H9 (cell line): ENCODE measurements around the gene UPB1. TPM values are rescaled to one million over a fixed set of nuclear protein-coding genes. Genes with fewer than 3 reads are reported as not detected.

Experiments
- DNase-seq: peaks from one replicate; pipeline ENCODE4 v3.0.0-alpha.2; 2017
- H2AFZ ChIP-seq: one replicate; pipeline ENCODE4 v1.6.1; 2013; ENCODE audit warnings: mild to moderate bottlenecking, low read length, control low read depth, moderate library complexity
- H2AK5ac ChIP-seq: 2 replicates; pipeline ENCODE4 v1.6.1; 2013; ENCODE audit warnings: low read length, control low read depth, mixed read lengths; ENCODE audit not compliant: insufficient read length
- H2BK120ac ChIP-seq: one replicate; pipeline ENCODE4 v1.6.1; 2013; ENCODE audit warnings: low read depth, mild to moderate bottlenecking, low read length, control low read depth, inconsistent platforms; ENCODE audit not compliant: poor library complexity, severe bottlenecking
- H2BK12ac ChIP-seq: 2 replicates; pipeline ENCODE4 v1.6.1; 2013; ENCODE audit warnings: low read length, control low read depth, mixed read lengths, low read depth; ENCODE audit not compliant: insufficient read length
- H2BK15ac ChIP-seq: 2 replicates; pipeline ENCODE4 v1.6.1; 2013; ENCODE audit warnings: low read depth, low read length, control low read depth
- H2BK20ac ChIP-seq: one replicate; pipeline ENCODE4 v1.6.1; 2013; ENCODE audit warnings: low read depth, mild to moderate bottlenecking, low read length, control low read depth, inconsistent platforms; ENCODE audit not compliant: poor library complexity, severe bottlenecking
- H2BK5ac ChIP-seq: 2 replicates; pipeline ENCODE4 v1.6.1; 2013; ENCODE audit warnings: low read length, control low read depth, mixed read lengths; ENCODE audit not compliant: insufficient read length
- H3K14ac ChIP-seq: 2 replicates; pipeline ENCODE4 v1.6.1; 2013; ENCODE audit warnings: low read length, control low read depth; ENCODE audit not compliant: insufficient read depth
- H3K18ac ChIP-seq: 2 replicates; pipeline ENCODE4 v1.6.1; 2013; ENCODE audit warnings: low read depth, mild to moderate bottlenecking, mixed read lengths, low read length, control low read depth; ENCODE audit not compliant: insufficient read length
- H3K23ac ChIP-seq: 2 replicates; pipeline ENCODE4 v1.6.1; 2013; ENCODE audit warnings: low read length, control low read depth, mixed read lengths, low read depth; ENCODE audit not compliant: insufficient read length
- H3K23me2 ChIP-seq: 2 replicates; pipeline ENCODE4 v1.6.1; 2013; ENCODE audit warnings: low read depth, mild to moderate bottlenecking, mixed read lengths, low read length, control low read depth; ENCODE audit not compliant: insufficient read length, poor library complexity, severe bottlenecking
- H3K27ac ChIP-seq: 2 replicates; pipeline ENCODE4 v1.5.1; 2013; ENCODE audit warnings: low read length, control low read depth, mixed read lengths, low read depth; ENCODE audit not compliant: insufficient read length
- H3K27me3 ChIP-seq: 2 replicates; pipeline ENCODE4 v1.6.1; 2013; ENCODE audit warnings: low read length, control low read depth, inconsistent platforms; ENCODE audit not compliant: insufficient read depth
- H3K4ac ChIP-seq: 2 replicates; pipeline ENCODE4 v1.6.1; 2013; ENCODE audit warnings: low read depth, mild to moderate bottlenecking, control low read depth, inconsistent platforms, low read length, moderate library complexity
- H3K4me1 ChIP-seq: 2 replicates; pipeline ENCODE4 v1.6.1; 2013; ENCODE audit warnings: low read length, control low read depth, inconsistent platforms; ENCODE audit not compliant: insufficient read depth
- H3K4me2 ChIP-seq: 2 replicates; pipeline ENCODE4 v1.6.1; 2013; ENCODE audit warnings: low read length, control low read depth, mixed read lengths; ENCODE audit not compliant: insufficient read length, insufficient read depth
- H3K56ac ChIP-seq: 2 replicates; pipeline ENCODE4 v1.6.1; 2013; ENCODE audit warnings: low read depth, mild to moderate bottlenecking, mixed read lengths, low read length, control low read depth; ENCODE audit not compliant: insufficient read length
- H3K79me1 ChIP-seq: 2 replicates; pipeline ENCODE4 v1.6.1; 2013; ENCODE audit warnings: low read depth, mild to moderate bottlenecking, moderate library complexity, low read length, control low read depth, inconsistent platforms; ENCODE audit not compliant: insufficient read depth, poor library complexity, severe bottlenecking
- H3K79me2 ChIP-seq: 2 replicates; pipeline ENCODE4 v1.6.1; 2013; ENCODE audit warnings: low read length, control low read depth, inconsistent platforms; ENCODE audit not compliant: insufficient read depth
- H3K9ac ChIP-seq: 2 replicates; pipeline ENCODE4 v1.6.1; 2013; ENCODE audit warnings: low read length, control low read depth, mixed read lengths; ENCODE audit not compliant: insufficient read length; ENCODE audit errors: extremely low read depth
- H3K9me3 ChIP-seq: one replicate; pipeline ENCODE4 v1.6.1; 2013; ENCODE audit warnings: low read depth, low read length, inconsistent platforms; ENCODE audit not compliant: control insufficient read depth
- H3T11ph ChIP-seq: one replicate; pipeline ENCODE4 v1.6.1; 2013; ENCODE audit warnings: mild to moderate bottlenecking, low read length, control low read depth, inconsistent platforms
- H4K20me1 ChIP-seq: one replicate; pipeline ENCODE4 v1.6.1; 2013; ENCODE audit not compliant: control insufficient read depth, insufficient read length, insufficient read depth
- H4K5ac ChIP-seq: 2 replicates; pipeline ENCODE4 v1.6.1; 2013; ENCODE audit warnings: low read depth, mild to moderate bottlenecking, mixed read lengths, low read length, control low read depth; ENCODE audit not compliant: insufficient read length
- H4K8ac ChIP-seq: replicated peaks from 2 replicates; pipeline ENCODE4 v1.6.1; 2013; ENCODE audit warnings: low read length, control low read depth, mixed read lengths, low read depth; ENCODE audit not compliant: insufficient read length
- H4K91ac ChIP-seq: 2 replicates; pipeline ENCODE4 v1.6.1; 2013; ENCODE audit warnings: low read depth, mild to moderate bottlenecking, moderate library complexity, mixed read lengths, low read length, control low read depth; ENCODE audit not compliant: insufficient read length
- H3K27ac Mint-ChIP-seq, 3 experiments: 2 replicates in 2 of 3; 3 replicates in 1 of 3; pipeline ENCODE4 v1.8.0; 2020 to 2021; ENCODE audit warnings: mixed read lengths in 3 of 3, mild to moderate bottlenecking in 1 of 3, moderate library complexity in 1 of 3
- H3K27me3 Mint-ChIP-seq: 2 replicates; pipeline ENCODE4 v1.8.0; 2021; ENCODE audit warnings: low read depth, mild to moderate bottlenecking, moderate library complexity, mixed read lengths
- H3K36me3 Mint-ChIP-seq, 3 experiments: 2 replicates in 2 of 3; 3 replicates in 1 of 3; pipeline ENCODE4 v1.8.0; 2020 to 2021; ENCODE audit warnings: low read depth in 3 of 3, mixed read lengths in 3 of 3; ENCODE audit not compliant: insufficient read depth in 1 of 3
- H3K4me1 Mint-ChIP-seq, 2 experiments: 2 replicates each; pipeline ENCODE4 v1.8.0; 2020; ENCODE audit warnings: mixed read lengths in 2 of 2
- H3K4me3 Mint-ChIP-seq, 2 experiments: 2 replicates in 1 of 2; 3 replicates in 1 of 2; pipeline ENCODE4 v1.8.0; 2020 to 2021; ENCODE audit warnings: mild to moderate bottlenecking in 2 of 2, mixed read lengths in 2 of 2, moderate library complexity in 1 of 2
- H3K9me3 Mint-ChIP-seq, 2 experiments: 2 replicates in 1 of 2; 3 replicates in 1 of 2; pipeline ENCODE4 v1.8.0; 2020; ENCODE audit warnings: mild to moderate bottlenecking in 2 of 2, mixed read lengths in 2 of 2, moderate library complexity in 1 of 2
- WGBS: extraction: QIAGEN DNeasy Blood & Tissue Kit; methylation state at CpG from one replicate; pipeline ENCODE4 v1.1.7; 2013; ENCODE audit warnings: missing lambda C conversion rate, low lambda C conversion rate, mixed read lengths; ENCODE audit not compliant: insufficient read length; ENCODE audit errors: extremely low coverage; 5-methylcytosine and 5-hydroxymethylcytosine counted together
- total RNA-seq: library from RNA; stranded (reverse); gene quantifications from 2 replicates; pipeline ENCODE4 v1.2.1, GENCODE V29; 2021
- TF ChIP-seq, protein P1 (sequence below): fragments of 200-600 bp; sonication (generic); conservative IDR thresholded peaks from 3 replicates; pipeline ENCODE4 v1.8.0; 2021; ENCODE audit warnings: antibody characterized with exemption, mild to moderate bottlenecking

The UPB1 gene
- total RNA-seq, 1 experiment from 2014 or later, result not detected

DNA sequence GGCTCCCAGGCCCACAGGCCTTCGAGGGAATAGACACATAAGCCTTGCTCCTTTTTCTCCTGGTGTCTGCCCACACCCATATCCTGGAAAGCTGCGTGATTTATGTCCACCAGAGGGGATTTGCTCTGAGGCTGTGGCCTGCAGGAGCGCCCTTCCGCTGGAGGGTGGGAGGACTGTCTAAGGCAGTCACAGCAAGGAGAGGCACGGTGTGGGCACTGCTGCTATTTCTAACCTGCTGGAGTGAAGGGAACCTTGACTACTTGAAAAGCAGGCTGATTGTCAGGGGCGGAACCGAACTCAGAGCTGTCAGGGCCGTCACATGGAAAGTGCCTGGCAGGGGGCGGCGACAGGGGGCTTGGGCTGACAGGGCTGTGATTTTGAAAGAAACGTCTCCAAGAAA lies 3.7 kb downstream of the UPB1 start:
- H3K79me1 ChIP-seq, result no peaks in the 10 kb centered on the region
- H3K4me1 Mint-ChIP-seq, result peaks cover 19 to 28% of the 10 kb centered on the region in 2 experiments
- H2AK5ac ChIP-seq, result no peak overlapping the region
- no peaks in the 10 kb centered on the region for H3K79me2 ChIP-seq
- TF ChIP-seq, protein P1, sequence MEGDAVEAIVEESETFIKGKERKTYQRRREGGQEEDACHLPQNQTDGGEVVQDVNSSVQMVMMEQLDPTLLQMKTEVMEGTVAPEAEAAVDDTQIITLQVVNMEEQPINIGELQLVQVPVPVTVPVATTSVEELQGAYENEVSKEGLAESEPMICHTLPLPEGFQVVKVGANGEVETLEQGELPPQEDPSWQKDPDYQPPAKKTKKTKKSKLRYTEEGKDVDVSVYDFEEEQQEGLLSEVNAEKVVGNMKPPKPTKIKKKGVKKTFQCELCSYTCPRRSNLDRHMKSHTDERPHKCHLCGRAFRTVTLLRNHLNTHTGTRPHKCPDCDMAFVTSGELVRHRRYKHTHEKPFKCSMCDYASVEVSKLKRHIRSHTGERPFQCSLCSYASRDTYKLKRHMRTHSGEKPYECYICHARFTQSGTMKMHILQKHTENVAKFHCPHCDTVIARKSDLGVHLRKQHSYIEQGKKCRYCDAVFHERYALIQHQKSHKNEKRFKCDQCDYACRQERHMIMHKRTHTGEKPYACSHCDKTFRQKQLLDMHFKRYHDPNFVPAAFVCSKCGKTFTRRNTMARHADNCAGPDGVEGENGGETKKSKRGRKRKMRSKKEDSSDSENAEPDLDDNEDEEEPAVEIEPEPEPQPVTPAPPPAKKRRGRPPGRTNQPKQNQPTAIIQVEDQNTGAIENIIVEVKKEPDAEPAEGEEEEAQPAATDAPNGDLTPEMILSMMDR, result no peak
- no peaks in the 10 kb centered on the region for H4K20me1 ChIP-seq
- no peak overlapping the region for H4K91ac ChIP-seq
- H3K9me3 Mint-ChIP-seq, result peaks cover 0 to 6% of the 10 kb centered on the region in 2 experiments; a peak in 2 of 5 replicates
- H2BK120ac ChIP-seq, result no peak overlapping the region
- H3K18ac ChIP-seq, result no peak overlapping the region
- H3T11ph ChIP-seq, result no peak overlapping the region
- no peak overlapping the region for H3K14ac ChIP-seq
- H3K23me2 ChIP-seq, result peaks cover 7% of the 10 kb centered on the region
- H4K8ac ChIP-seq, result no peak overlapping the region
- H3K4ac ChIP-seq, result no peak overlapping the region
- no peak overlapping the region for H3K4me3 Mint-ChIP-seq
- no peaks in the 10 kb centered on the region for H3K4me1 ChIP-seq
- H2BK12ac ChIP-seq, result no peak overlapping the region
- WGBS, result no CpG with 5 or more reads among the region's 11 CpGs
- H3K27me3 ChIP-seq, result peaks cover 25% of the 10 kb centered on the region; the same call in 1 of the 2 replicates
- no peaks in the 10 kb centered on the region for H3K9me3 ChIP-seq
- H3K36me3 Mint-ChIP-seq, result 0 out of 7 replicates have a peak, but pooled peaks cover 0 to 4% (median 0%) of the 10 kb centered on the region in 3 experiments
- H3K4me2 ChIP-seq, result no peak overlapping the region
- no peak overlapping the region for H3K9ac ChIP-seq
- H2BK15ac ChIP-seq, result no peak overlapping the region
- no peak overlapping the region for H2BK5ac ChIP-seq
- peaks cover 56% of the 10 kb centered on the region for H3K27me3 Mint-ChIP-seq
- DNase-seq, result no peak
- no peak overlapping the region for H2AFZ ChIP-seq
- H2BK20ac ChIP-seq, result no peak overlapping the region
- H3K27ac Mint-ChIP-seq, result no peak overlapping the region
- no peak overlapping the region for H3K56ac ChIP-seq
- no peak overlapping the region for H3K27ac ChIP-seq
- no peak overlapping the region for H4K5ac ChIP-seq
- H3K23ac ChIP-seq, result no peak overlapping the region
